Measurements from ENCODE around the gene CAMKMT.

DNA sequence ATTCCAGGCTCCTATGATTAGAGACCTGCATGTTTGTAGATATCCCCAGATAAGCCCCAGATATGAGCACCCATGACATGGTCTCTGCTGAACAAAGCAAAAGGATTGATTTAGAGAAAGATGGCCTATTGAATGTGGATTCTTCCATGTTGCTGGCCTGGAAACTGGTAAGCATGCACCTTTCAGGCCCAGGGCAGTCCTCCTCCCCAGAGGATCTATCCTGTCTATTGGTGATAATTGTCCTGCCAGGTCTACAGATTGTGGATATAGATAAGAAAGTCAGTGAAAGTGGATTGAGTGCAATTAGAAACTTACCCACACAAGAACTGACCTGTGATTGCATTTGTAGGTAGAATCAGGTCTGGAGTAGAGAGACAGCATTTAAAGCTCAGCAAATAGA is 322.8 kb downstream of the CAMKMT start:
- no peak for TF ChIP-seq POLR2A (IDR thresholded peaks at IDR 0.05)
- TF ChIP-seq, protein P1, sequence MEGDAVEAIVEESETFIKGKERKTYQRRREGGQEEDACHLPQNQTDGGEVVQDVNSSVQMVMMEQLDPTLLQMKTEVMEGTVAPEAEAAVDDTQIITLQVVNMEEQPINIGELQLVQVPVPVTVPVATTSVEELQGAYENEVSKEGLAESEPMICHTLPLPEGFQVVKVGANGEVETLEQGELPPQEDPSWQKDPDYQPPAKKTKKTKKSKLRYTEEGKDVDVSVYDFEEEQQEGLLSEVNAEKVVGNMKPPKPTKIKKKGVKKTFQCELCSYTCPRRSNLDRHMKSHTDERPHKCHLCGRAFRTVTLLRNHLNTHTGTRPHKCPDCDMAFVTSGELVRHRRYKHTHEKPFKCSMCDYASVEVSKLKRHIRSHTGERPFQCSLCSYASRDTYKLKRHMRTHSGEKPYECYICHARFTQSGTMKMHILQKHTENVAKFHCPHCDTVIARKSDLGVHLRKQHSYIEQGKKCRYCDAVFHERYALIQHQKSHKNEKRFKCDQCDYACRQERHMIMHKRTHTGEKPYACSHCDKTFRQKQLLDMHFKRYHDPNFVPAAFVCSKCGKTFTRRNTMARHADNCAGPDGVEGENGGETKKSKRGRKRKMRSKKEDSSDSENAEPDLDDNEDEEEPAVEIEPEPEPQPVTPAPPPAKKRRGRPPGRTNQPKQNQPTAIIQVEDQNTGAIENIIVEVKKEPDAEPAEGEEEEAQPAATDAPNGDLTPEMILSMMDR (IDR thresholded peaks at IDR 0.05 in 4 of 5, conservative IDR thresholded peaks at IDR 0.05 in 1 of 5) = no peak

Data from gastrocnemius medialis (tissue), 4 donors.